Choroid plexus epithelial cell (primary cell): Measurements from ENCODE around the gene PPFIA1.

Experiments used
- DNase-seq: peaks from one replicate; pipeline ENCODE4 v3.0.0-alpha.2; 2010; ENCODE audit warnings: low read depth
- H3K4me3 ChIP-seq: 2 replicates; pipeline ENCODE4 v1.5.1; 2011; ENCODE audit warnings: low read depth, mild to moderate bottlenecking, control low read depth, low read length, moderate library complexity
- CTCF ChIP-seq: conservative IDR thresholded peaks from 2 replicates; pipeline ENCODE4 v1.5.1; 2011; ENCODE audit warnings: low read depth, mild to moderate bottlenecking, control low read depth, inconsistent platforms, low read length, moderate library complexity

Gene PPFIA1

GRCh38 chr11:70230151-70230839 lies 40.2 kb upstream of the PPFIA1 start:
- no peak for DNase-seq
- no peak for TF ChIP-seq CTCF
- H3K4me3 ChIP-seq: no peak overlapping the region

GRCh38 chr11:70230840-70231710 lies 39.4 kb upstream of the PPFIA1 start:
- DNase-seq: no peak
- no peak overlapping the region for H3K4me3 ChIP-seq
- no peak for TF ChIP-seq CTCF

GRCh38 chr11:70233034-70233433 lies 37.5 kb upstream of the PPFIA1 start:
- DNase-seq: no peak
- H3K4me3 ChIP-seq: no peak overlapping the region
- TF ChIP-seq CTCF: no peak

GRCh38 chr11:70233511-70233934 lies 37.0 kb upstream of the PPFIA1 start:
- no peak for TF ChIP-seq CTCF
- peak; percentile 82 for DNase-seq
- no peak overlapping the region for H3K4me3 ChIP-seq

- no peak for DNase-seq
- H3K4me3 ChIP-seq: no peak overlapping the region
- no peak for TF ChIP-seq CTCF
Measured at GRCh38 chr11:70233962-70234361, 36.5 kb upstream of the PPFIA1 start.

- no peak for DNase-seq
- no peak overlapping the region for H3K4me3 ChIP-seq
- no peak for TF ChIP-seq CTCF
Measured at GRCh38 chr11:70240337-70240736, 30.2 kb upstream of the PPFIA1 start.

GRCh38 chr11:70241709-70242108 lies 28.8 kb upstream of the PPFIA1 start:
- no peak overlapping the region for H3K4me3 ChIP-seq
- no peak for TF ChIP-seq CTCF
- no peak for DNase-seq
